Esophagus muscularis mucosa (tissue), 4 donors: ENCODE measurements around the gene BICC1.

ENCODE experiments used
- EP300 ChIP-seq: sonication (generic); formaldehyde crosslinking; IDR thresholded peaks from one replicate; pipeline ENCODE4 v1.6.1; 2017; ENCODE audit warnings: antibody characterized with exemption
- POLR2A ChIP-seq: fragments of 450-650 bp; IDR thresholded peaks from one replicate; pipeline ENCODE4 v1.6.1; 2017; ENCODE audit warnings: antibody characterized with exemption, moderate library complexity, mild to moderate bottlenecking, low read depth
- POLR2AphosphoS5 ChIP-seq, 2 donors: sonication (generic); formaldehyde crosslinking; IDR thresholded peaks; one replicate each; pipeline ENCODE4 v1.6.1; 2017; ENCODE audit warnings: antibody characterized with exemption in 2 of 2
- TF ChIP-seq, protein P1 (sequence below), 3 experiments: fragments of 200-600 bp in 2 of 3; fragments of 450-650 bp in 1 of 3; sonication (generic) in 2 of 3; IDR thresholded peaks; one replicate each; pipeline ENCODE4 v1.5.1; 2017 to 2019; ENCODE audit warnings: antibody characterized with exemption in 3 of 3, mild to moderate bottlenecking in 2 of 3, moderate library complexity in 1 of 3

DNA sequence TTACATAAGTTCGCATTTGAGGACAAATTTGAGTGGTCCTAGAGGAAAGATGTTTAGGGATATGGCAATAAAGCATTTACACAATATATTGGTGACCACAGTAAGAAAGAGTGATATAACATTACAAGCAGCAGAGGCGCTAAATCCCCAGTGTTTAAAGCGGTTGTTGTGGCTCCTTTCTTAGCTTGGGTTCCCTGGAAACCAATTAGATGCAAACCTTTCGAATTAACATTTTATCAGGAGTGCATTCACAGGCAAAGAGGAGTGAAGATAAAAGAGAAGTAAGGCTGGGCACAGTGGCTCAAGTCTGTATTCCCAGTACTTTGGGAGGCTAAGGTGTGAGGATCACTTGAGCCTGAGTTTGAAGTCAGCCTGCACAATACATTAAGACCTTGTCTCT lies 331.1 kb downstream of the BICC1 start:
- TF ChIP-seq, protein P1, sequence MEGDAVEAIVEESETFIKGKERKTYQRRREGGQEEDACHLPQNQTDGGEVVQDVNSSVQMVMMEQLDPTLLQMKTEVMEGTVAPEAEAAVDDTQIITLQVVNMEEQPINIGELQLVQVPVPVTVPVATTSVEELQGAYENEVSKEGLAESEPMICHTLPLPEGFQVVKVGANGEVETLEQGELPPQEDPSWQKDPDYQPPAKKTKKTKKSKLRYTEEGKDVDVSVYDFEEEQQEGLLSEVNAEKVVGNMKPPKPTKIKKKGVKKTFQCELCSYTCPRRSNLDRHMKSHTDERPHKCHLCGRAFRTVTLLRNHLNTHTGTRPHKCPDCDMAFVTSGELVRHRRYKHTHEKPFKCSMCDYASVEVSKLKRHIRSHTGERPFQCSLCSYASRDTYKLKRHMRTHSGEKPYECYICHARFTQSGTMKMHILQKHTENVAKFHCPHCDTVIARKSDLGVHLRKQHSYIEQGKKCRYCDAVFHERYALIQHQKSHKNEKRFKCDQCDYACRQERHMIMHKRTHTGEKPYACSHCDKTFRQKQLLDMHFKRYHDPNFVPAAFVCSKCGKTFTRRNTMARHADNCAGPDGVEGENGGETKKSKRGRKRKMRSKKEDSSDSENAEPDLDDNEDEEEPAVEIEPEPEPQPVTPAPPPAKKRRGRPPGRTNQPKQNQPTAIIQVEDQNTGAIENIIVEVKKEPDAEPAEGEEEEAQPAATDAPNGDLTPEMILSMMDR (IDR thresholded peaks at IDR 0.05), result no peak
- TF ChIP-seq POLR2A (no peak), EP300 (no peak), POLR2AphosphoS5 (IDR thresholded peaks at IDR 0.05) (no peak)
